ENCODE results near the gene SPDYC. TPM values are rescaled to one million over a fixed set of nuclear protein-coding genes. Genes with fewer than 3 reads are reported as not detected.

SPDYC gene
- total RNA-seq, 1 experiment from 2014 or later: 1.2 TPM

DNA sequence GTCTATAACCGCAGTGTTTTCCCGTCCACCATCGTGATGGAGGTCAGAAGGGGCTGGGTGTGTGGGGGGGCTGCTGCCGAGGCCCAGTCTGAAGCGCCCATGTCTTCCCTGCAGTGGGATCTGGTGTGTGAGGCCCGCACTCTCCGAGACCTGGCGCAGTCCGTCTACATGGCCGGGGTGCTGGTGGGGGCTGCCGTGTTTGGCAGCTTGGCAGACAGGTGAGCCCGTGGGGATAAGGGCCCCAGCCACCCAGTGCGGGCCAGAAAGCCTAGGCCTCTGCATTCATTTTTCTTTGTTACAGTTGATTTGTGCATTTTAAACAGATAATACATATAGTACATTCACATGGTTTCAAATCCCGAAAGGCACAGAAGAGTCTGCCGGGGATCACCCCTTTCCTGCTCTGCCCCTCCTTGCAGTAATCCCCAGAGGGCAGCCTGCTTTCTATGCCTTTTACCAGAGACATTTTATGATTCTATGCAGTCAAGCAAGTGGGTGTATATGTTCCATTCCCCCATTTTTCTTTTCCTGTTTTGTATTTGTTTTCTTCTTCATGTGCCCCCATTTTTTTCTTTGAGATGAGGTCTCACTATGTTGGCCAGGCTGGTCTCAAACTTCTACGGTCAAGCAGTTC, 44.3 kb downstream of the SPDYC start:
- no peak overlapping the region for H3K4me2 ChIP-seq (ENCODE audit: low read length)
- intact Hi-C loops (cut with micrococcal nuclease): no loop called here
- POLR2A ChIA-PET: no interaction called here
- BruUV-seq (replicated peaks): no TSS peak
- peaks cover 9 to 22% of the 10 kb centered on the region in 2 experiments; a peak in 3 of 4 replicates for H3K36me3 ChIP-seq (ENCODE audit: control insufficient read depth in 1 of 2, insufficient read depth in 2 of 2, low read length in 2 of 2)
- no peaks in the 10 kb centered on the region for H3K27me3 ChIP-seq (ENCODE audit: insufficient read depth, low read length)
- no peak overlapping the region for H2AFZ ChIP-seq (ENCODE audit: low read depth, low read length, poor library complexity, severe bottlenecking)
- H3K79me2 ChIP-seq (ENCODE audit: insufficient read depth, low read length): no peaks in the 10 kb centered on the region
- no peak overlapping the region for H3K4me3 ChIP-seq (replicated peaks in 1 of 2; ENCODE audit: low read depth in 1 of 2, low read length in 2 of 2)
- no peaks in the 10 kb centered on the region for H3K9me3 ChIP-seq (ENCODE audit: control insufficient read depth in 1 of 2, insufficient read depth in 1 of 2, low read depth in 1 of 2, low read length in 2 of 2)
- DNase-seq (ENCODE audit: low read depth, low spot score): no peak
- RAD21 ChIA-PET (ENCODE audit: low non-redundant PET in 1 of 2, low total read pairs in 2 of 2, uncharacterized antibody in 2 of 2, unreplicated experiment in 2 of 2): no interaction called here
- H3K4me1 ChIP-seq (ENCODE audit: control insufficient read depth in 1 of 2, insufficient read depth in 2 of 2, low read length in 2 of 2): peaks cover 0 to 9% of the 10 kb centered on the region in 2 experiments; a peak in 1 of 4 replicates
- no peaks in the 10 kb centered on the region for H3K9me2 ChIP-seq (ENCODE audit: insufficient read depth)
- ATAC-seq: no peak
- H4K20me1 ChIP-seq (ENCODE audit: insufficient read depth): no peaks in the 10 kb centered on the region
- no peak for TF ChIP-seq CEBPB (IDR thresholded peaks at IDR 0.05; ENCODE audit: low read depth)
- no peak for TF ChIP-seq EZH2phosphoT487 (IDR thresholded peaks at IDR 0.05; ENCODE audit: borderline replicate concordance)
- TF ChIP-seq, protein P1, sequence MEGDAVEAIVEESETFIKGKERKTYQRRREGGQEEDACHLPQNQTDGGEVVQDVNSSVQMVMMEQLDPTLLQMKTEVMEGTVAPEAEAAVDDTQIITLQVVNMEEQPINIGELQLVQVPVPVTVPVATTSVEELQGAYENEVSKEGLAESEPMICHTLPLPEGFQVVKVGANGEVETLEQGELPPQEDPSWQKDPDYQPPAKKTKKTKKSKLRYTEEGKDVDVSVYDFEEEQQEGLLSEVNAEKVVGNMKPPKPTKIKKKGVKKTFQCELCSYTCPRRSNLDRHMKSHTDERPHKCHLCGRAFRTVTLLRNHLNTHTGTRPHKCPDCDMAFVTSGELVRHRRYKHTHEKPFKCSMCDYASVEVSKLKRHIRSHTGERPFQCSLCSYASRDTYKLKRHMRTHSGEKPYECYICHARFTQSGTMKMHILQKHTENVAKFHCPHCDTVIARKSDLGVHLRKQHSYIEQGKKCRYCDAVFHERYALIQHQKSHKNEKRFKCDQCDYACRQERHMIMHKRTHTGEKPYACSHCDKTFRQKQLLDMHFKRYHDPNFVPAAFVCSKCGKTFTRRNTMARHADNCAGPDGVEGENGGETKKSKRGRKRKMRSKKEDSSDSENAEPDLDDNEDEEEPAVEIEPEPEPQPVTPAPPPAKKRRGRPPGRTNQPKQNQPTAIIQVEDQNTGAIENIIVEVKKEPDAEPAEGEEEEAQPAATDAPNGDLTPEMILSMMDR (IDR thresholded peaks at IDR 0.05 in 2 of 3, conservative IDR thresholded peaks at IDR 0.05 in 1 of 3; ENCODE audit: borderline replicate concordance in 1 of 3, insufficient read depth in 1 of 3, low read depth in 2 of 3, low read length in 2 of 3): no peak
- no peak for TF ChIP-seq POLR2A (IDR thresholded peaks at IDR 0.05; ENCODE audit: borderline replicate concordance, extremely low read depth, insufficient read depth, insufficient read length)
- no peak for TF ChIP-seq SP1 (IDR thresholded peaks at IDR 0.05; ENCODE audit: low read depth)
- no peak for TF ChIP-seq MAX (IDR thresholded peaks at IDR 0.05)
- no peak for TF ChIP-seq ELF1 (IDR thresholded peaks at IDR 0.05; ENCODE audit: borderline replicate concordance, low read depth)
- TF ChIP-seq, protein P2, sequence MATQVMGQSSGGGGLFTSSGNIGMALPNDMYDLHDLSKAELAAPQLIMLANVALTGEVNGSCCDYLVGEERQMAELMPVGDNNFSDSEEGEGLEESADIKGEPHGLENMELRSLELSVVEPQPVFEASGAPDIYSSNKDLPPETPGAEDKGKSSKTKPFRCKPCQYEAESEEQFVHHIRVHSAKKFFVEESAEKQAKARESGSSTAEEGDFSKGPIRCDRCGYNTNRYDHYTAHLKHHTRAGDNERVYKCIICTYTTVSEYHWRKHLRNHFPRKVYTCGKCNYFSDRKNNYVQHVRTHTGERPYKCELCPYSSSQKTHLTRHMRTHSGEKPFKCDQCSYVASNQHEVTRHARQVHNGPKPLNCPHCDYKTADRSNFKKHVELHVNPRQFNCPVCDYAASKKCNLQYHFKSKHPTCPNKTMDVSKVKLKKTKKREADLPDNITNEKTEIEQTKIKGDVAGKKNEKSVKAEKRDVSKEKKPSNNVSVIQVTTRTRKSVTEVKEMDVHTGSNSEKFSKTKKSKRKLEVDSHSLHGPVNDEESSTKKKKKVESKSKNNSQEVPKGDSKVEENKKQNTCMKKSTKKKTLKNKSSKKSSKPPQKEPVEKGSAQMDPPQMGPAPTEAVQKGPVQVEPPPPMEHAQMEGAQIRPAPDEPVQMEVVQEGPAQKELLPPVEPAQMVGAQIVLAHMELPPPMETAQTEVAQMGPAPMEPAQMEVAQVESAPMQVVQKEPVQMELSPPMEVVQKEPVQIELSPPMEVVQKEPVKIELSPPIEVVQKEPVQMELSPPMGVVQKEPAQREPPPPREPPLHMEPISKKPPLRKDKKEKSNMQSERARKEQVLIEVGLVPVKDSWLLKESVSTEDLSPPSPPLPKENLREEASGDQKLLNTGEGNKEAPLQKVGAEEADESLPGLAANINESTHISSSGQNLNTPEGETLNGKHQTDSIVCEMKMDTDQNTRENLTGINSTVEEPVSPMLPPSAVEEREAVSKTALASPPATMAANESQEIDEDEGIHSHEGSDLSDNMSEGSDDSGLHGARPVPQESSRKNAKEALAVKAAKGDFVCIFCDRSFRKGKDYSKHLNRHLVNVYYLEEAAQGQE (IDR thresholded peaks at IDR 0.05; ENCODE audit: low read depth): no peak
- TF ChIP-seq CBX3 (IDR thresholded peaks at IDR 0.05; ENCODE audit: low read depth): no peak
- no peak for TF ChIP-seq ZNF274 (IDR thresholded peaks at IDR 0.05; ENCODE audit: low read depth, low read length)
- no peak for TF ChIP-seq EGR1 (IDR thresholded peaks at IDR 0.05; ENCODE audit: low read depth)
- no peak for TF ChIP-seq SIN3A (IDR thresholded peaks at IDR 0.05; ENCODE audit: low read depth)
- no peak for TF ChIP-seq YY1 (IDR thresholded peaks at IDR 0.05; ENCODE audit: extremely low read depth, insufficient replicate concordance, low read depth, low read length)
- TF ChIP-seq, protein P3, sequence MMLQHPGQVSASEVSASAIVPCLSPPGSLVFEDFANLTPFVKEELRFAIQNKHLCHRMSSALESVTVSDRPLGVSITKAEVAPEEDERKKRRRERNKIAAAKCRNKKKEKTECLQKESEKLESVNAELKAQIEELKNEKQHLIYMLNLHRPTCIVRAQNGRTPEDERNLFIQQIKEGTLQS (IDR thresholded peaks at IDR 0.05): no peak
- TF ChIP-seq SRF (IDR thresholded peaks at IDR 0.05; ENCODE audit: low read depth): no peak
- TF ChIP-seq EZH2 (IDR thresholded peaks at IDR 0.05): no peak
- TF ChIP-seq, protein P4, sequence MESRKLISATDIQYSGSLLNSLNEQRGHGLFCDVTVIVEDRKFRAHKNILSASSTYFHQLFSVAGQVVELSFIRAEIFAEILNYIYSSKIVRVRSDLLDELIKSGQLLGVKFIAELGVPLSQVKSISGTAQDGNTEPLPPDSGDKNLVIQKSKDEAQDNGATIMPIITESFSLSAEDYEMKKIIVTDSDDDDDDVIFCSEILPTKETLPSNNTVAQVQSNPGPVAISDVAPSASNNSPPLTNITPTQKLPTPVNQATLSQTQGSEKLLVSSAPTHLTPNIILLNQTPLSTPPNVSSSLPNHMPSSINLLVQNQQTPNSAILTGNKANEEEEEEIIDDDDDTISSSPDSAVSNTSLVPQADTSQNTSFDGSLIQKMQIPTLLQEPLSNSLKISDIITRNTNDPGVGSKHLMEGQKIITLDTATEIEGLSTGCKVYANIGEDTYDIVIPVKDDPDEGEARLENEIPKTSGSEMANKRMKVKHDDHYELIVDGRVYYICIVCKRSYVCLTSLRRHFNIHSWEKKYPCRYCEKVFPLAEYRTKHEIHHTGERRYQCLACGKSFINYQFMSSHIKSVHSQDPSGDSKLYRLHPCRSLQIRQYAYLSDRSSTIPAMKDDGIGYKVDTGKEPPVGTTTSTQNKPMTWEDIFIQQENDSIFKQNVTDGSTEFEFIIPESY (IDR thresholded peaks at IDR 0.05; ENCODE audit: extremely low read depth, insufficient replicate concordance, low read length): no peak
- no peak for TF ChIP-seq RAD21 (IDR thresholded peaks at IDR 0.05; ENCODE audit: low read depth)
- no peak overlapping the region for H3K27ac ChIP-seq (ENCODE audit: low read depth, low read length)
- CTCF ChIA-PET: interaction anchor here (0.6 kb wide), 1 partner anchor 29 kb away, joined by 3 read pairs; no protein-coding TSS in a partner anchor
- H3K9ac ChIP-seq (ENCODE audit: low read length): no peak overlapping the region

Data from HCT116 (cell line).